HepG2 (cell line): ENCODE measurements around the gene ZDHHC14. TPM values are rescaled to one million over a fixed set of nuclear protein-coding genes. Genes with fewer than 3 reads are reported as not detected.

ENCODE experiments used
- ATAC-seq: fragments of 200-7000 bp; cut with Tn5 transposase; 3 replicates; pipeline ENCODE4 v1.9.1; 2020; ENCODE audit warnings: mild to moderate bottlenecking, moderate library complexity
- BruUV-seq: library from RNA; stranded (reverse); fragments of 400-500 nt; replicated peaks from 2 replicates; lab custom pipeline; 2021; lab: Mats Ljungman, UMichigan
- CTCF ChIA-PET: fragments of 300-600 bp; formaldehyde crosslinking; extraction: SDS; loops from one replicate; lab custom pipeline; 2021; ENCODE audit warnings: low total read pairs, inconsistent platforms, low intra/inter-chr PET ratio; lab: Yijun Ruan, JAX
- POLR2A ChIA-PET: fragments of 350-600 bp; sonication (Branson Sonifier 250); formaldehyde crosslinking; loops from one replicate; lab custom pipeline; 2020; ENCODE audit warnings: antibody characterized with exemption, inconsistent platforms; lab: Yijun Ruan, JAX
- DNase-seq: peaks from one replicate; pipeline ENCODE4 v3.0.0-alpha.2; 2015; ENCODE audit warnings: low spot score
- FAIRE-seq: peaks from 3 replicates; lab custom pipeline; 2011; peaks lifted over from hg19 to GRCh38; lab: Jason Lieb, UNC
- H2AFZ ChIP-seq: one replicate; pipeline ENCODE4 v1.6.1; 2011; ENCODE audit warnings: low read length, inconsistent platforms
- H3K27ac ChIP-seq: fragments of 300-600 bp; 3 replicates; pipeline ENCODE4 v1.8.0; 2011; ENCODE audit warnings: mixed run types, mild to moderate bottlenecking, mixed read lengths, low read length, inconsistent platforms; ENCODE audit not compliant: insufficient read depth; ENCODE audit errors: extremely low read length
- H3K27me3 ChIP-seq, 2 experiments: fragments of 200-600 bp in 1 of 2; 2 replicates in 1 of 2; 3 replicates in 1 of 2; pipeline versions ENCODE4 v1.6.0 to v1.8.0; 2011; ENCODE audit warnings: low read length in 2 of 2, mild to moderate bottlenecking in 2 of 2, moderate library complexity in 2 of 2, inconsistent platforms in 1 of 2; ENCODE audit not compliant: insufficient read depth in 2 of 2, control insufficient read depth in 1 of 2
- H3K36me3 ChIP-seq, 2 experiments: fragments of 200-600 bp in 1 of 2; replicated peaks in 1 of 2; 2 replicates in 1 of 2; 3 replicates in 1 of 2; pipeline versions ENCODE4 v1.5.1 to v1.8.0; 2011; ENCODE audit warnings: low read length in 2 of 2, inconsistent platforms in 1 of 2; ENCODE audit not compliant: insufficient read depth in 2 of 2, control insufficient read depth in 1 of 2
- H3K4me1 ChIP-seq: 2 replicates; pipeline ENCODE4 v1.5.1; 2012; ENCODE audit warnings: low read length, inconsistent platforms; ENCODE audit not compliant: insufficient read depth
- H3K4me2 ChIP-seq: 2 replicates; pipeline ENCODE4 v1.6.0; 2011; ENCODE audit warnings: low read depth, low read length, inconsistent platforms
- H3K4me3 ChIP-seq, 3 experiments: fragments of 200-600 bp in 1 of 3; sonication (generic), shearing (Covaris generic) in 1 of 3; replicated peaks in 1 of 3; 2 replicates each; pipeline ENCODE4 v1.5.1; 2011 to 2016; ENCODE audit warnings: low read length in 3 of 3, inconsistent platforms in 2 of 3, low read depth in 2 of 3, mild to moderate bottlenecking in 2 of 3, control low read depth in 1 of 3, mixed read lengths in 1 of 3; ENCODE audit not compliant: insufficient read depth in 1 of 3
- H3K79me2 ChIP-seq: one replicate; pipeline ENCODE4 v1.6.1; 2011; ENCODE audit warnings: low read length, inconsistent platforms; ENCODE audit not compliant: insufficient read depth
- H3K9ac ChIP-seq: 2 replicates; pipeline ENCODE4 v1.6.0; 2011; ENCODE audit warnings: mild to moderate bottlenecking, low read depth, low read length, inconsistent platforms; ENCODE audit not compliant: insufficient read depth
- H3K9me3 ChIP-seq: 2 replicates; pipeline ENCODE4 v1.5.1; 2012; ENCODE audit warnings: mild to moderate bottlenecking, low read length
- H4K20me1 ChIP-seq: 2 replicates; pipeline ENCODE4 v1.6.0; 2011; ENCODE audit warnings: inconsistent platforms, mild to moderate bottlenecking, low read length, moderate library complexity; ENCODE audit not compliant: insufficient read depth
- DNMT3B ChIP-seq: conservative IDR thresholded peaks from 2 replicates; pipeline ENCODE4 v1.6.1; 2016; ENCODE audit warnings: missing biosample characterization, control low read depth
- IKZF1 ChIP-seq: fragments of 450-650 bp; IDR thresholded peaks from 2 replicates; pipeline ENCODE4 v1.7.1; 2016
- MXI1 ChIP-seq: IDR thresholded peaks from 3 replicates; pipeline ENCODE4 v1.6.1; 2012; ENCODE audit warnings: low read depth, low read length, inconsistent platforms, borderline replicate concordance
- SALL1 ChIP-seq: sonication (generic); formaldehyde crosslinking; IDR thresholded peaks from 2 replicates; pipeline ENCODE4 v1.8.0; 2022; ENCODE audit warnings: mild to moderate bottlenecking, missing genetic modification reagents
- YY1 ChIP-seq: IDR thresholded peaks from 2 replicates; pipeline ENCODE4 v1.6.1; 2011; ENCODE audit warnings: low read length, low read depth, moderate library complexity, mild to moderate bottlenecking; ENCODE audit not compliant: insufficient read depth, insufficient replicate concordance
- ZBTB40 ChIP-seq, 2 experiments: fragments of 450-650 bp in 1 of 2; sonication (generic) in 1 of 2; formaldehyde crosslinking in 1 of 2; IDR thresholded peaks; 2 replicates each; pipeline versions ENCODE4 v1.6.1 to v1.8.0; 2016 to 2022; ENCODE audit warnings: antibody characterized with exemption in 1 of 2, mild to moderate bottlenecking in 1 of 2, missing genetic modification reagents in 1 of 2
- ZNF263 ChIP-seq: sonication (generic); formaldehyde crosslinking; IDR thresholded peaks from 2 replicates; pipeline ENCODE4 v1.4.0; 2020; ENCODE audit warnings: missing genetic modification reagents
- ZNF414 ChIP-seq: sonication (generic); formaldehyde crosslinking; IDR thresholded peaks from 2 replicates; pipeline ENCODE4 v1.5.0; 2020; ENCODE audit warnings: missing genetic modification reagents
- ZNF556 ChIP-seq: sonication (generic); formaldehyde crosslinking; IDR thresholded peaks from 2 replicates; pipeline ENCODE4 v1.4.0; 2020; ENCODE audit warnings: mild to moderate bottlenecking, missing genetic modification reagents, borderline replicate concordance
- ZNF567 ChIP-seq: sonication (generic); formaldehyde crosslinking; IDR thresholded peaks from 2 replicates; pipeline ENCODE4 v1.8.1; 2023; ENCODE audit warnings: mild to moderate bottlenecking, missing genetic modification reagents, borderline replicate concordance
- ZNF629 ChIP-seq: sonication (generic); formaldehyde crosslinking; conservative IDR thresholded peaks from 2 replicates; pipeline ENCODE4 v1.5.0; 2020; ENCODE audit warnings: missing genetic modification reagents
- ZNF709 ChIP-seq: sonication (generic); formaldehyde crosslinking; IDR thresholded peaks from 2 replicates; pipeline ENCODE4 v1.5.0; 2020; ENCODE audit warnings: mild to moderate bottlenecking, missing genetic modification reagents
- ZSCAN12 ChIP-seq: sonication (generic); formaldehyde crosslinking; IDR thresholded peaks from 2 replicates; pipeline ENCODE4 v1.9.0; 2021; ENCODE audit warnings: mild to moderate bottlenecking, missing genetic modification reagents
- WGBS: methylation state at CpG from one replicate; pipeline ENCODE4 v1.1.6; 2017; ENCODE audit warnings: low lambda C conversion rate; 5-methylcytosine and 5-hydroxymethylcytosine counted together
- in situ Hi-C: cut with HindIII; loops from 2 replicates; pipeline ENCODE4 v1.10.0; 2017; ENCODE audit warnings: low pct_unique_long_range_greater_than_20kb; ENCODE audit not compliant: extremely low pct_ligation_motif_present
- intact Hi-C: fragments of 100-400 bp; cut with micrococcal nuclease; formaldehyde crosslinking; loops from one replicate; pipeline ENCODE4 v1.10.0; 2022; ENCODE audit not compliant: unreplicated experiment
- polyA plus RNA-seq, 8 experiments: library from polyadenylated mRNA; depleted of rRNA in 3 of 8; stranded (reverse) in 7 of 8; unstranded in 1 of 8; fragments of >200 nt; fragmentation: Illumina TruSeq in 4 of 8; extraction: Trizol in 4 of 8; gene quantifications; 2 replicates each; pipeline versions ENCODE4 v1.2.1 to v1.2.3, GENCODE V29; 2011 to 2016; ENCODE audit warnings: low read depth in 4 of 8, missing spikeins in 1 of 8, mixed read lengths in 1 of 8; ENCODE audit not compliant: insufficient read depth in 1 of 8
- total RNA-seq, 5 experiments: library from RNA; depleted of rRNA; stranded (reverse); fragments of >200 nt; fragmentation: Illumina TruSeq; extraction: Trizol; gene quantifications; 2 replicates each; pipeline ENCODE4 v1.2.3, GENCODE V29; 2016; ENCODE audit warnings: low read depth in 1 of 5

Gene ZDHHC14
- total and polyA plus RNA-seq, 2 of the 13 experiments (the other 11 are each of a cell fraction or from before 2014, with no cell fraction given) = 3.7 to 9.5 TPM

- H3K36me3 ChIP-seq = peaks cover 3 to 4% of the 10 kb centered on the region in 2 experiments; a peak in 2 of 5 replicates
- TF ChIP-seq IKZF1 (no peak), ZNF414 (CRISPR knock-in tag) (no peak), ZNF629 (CRISPR knock-in tag) (no peak), MXI1 (no peak), ZNF556 (CRISPR knock-in tag) (no peak), YY1 (no peak), ZNF709 (no peak), ZNF263 (CRISPR knock-in tag) (no peak), DNMT3B (CRISPR knock-in tag) (no peak), SALL1 (no peak), ZNF567 (CRISPR knock-in tag) (no peak), ZBTB40 (IDR thresholded peaks at IDR 0.05) (no peak), ZBTB40 (CRISPR knock-in tag; IDR thresholded peaks at IDR 0.05) (no peak), ZSCAN12 (CRISPR knock-in tag) (no peak)
- H3K4me3 ChIP-seq = no peak overlapping the region
- H3K27me3 ChIP-seq = no peaks in the 10 kb centered on the region
- no peak overlapping the region for H3K4me2 ChIP-seq
- DNase-seq (no peak), ATAC-seq (no peak), FAIRE-seq (no peak)
- BruUV-seq = no TSS peak
- H3K27ac ChIP-seq = no peak overlapping the region
- no peaks in the 10 kb centered on the region for H4K20me1 ChIP-seq
- ChIA-PET CTCF (interaction anchor here (0.9 to 1.8 kb wide), 3 partner anchors 172 to 282 kb away, joined by 3 to 15 read pairs (median 4); no protein-coding TSS in a partner anchor), POLR2A (interaction anchor here (1.3 to 1.6 kb wide), 4 partner anchors 57 to 66 kb away, joined by 3 to 4 read pairs (median 4); no protein-coding TSS in a partner anchor)
- no peak overlapping the region for H2AFZ ChIP-seq
- no peak overlapping the region for H3K9ac ChIP-seq
- no peaks in the 10 kb centered on the region for H3K79me2 ChIP-seq
- no peaks in the 10 kb centered on the region for H3K9me3 ChIP-seq
- intact Hi-C loops = loop anchor here (2.0 kb wide), 3 partner anchors 56 to 214 kb away; no protein-coding TSS in a partner anchor
- in situ Hi-C loops = no loop called here
- WGBS = 91% methylated on average over 3 of the region's 6 CpGs
- H3K4me1 ChIP-seq = peaks cover 9% of the 10 kb centered on the region; the same call in 1 of the 2 replicates
Observed at GRCh38 chr6:157596461-157596860, 215.5 kb downstream of the ZDHHC14 start.
